Vagina (tissue), 2 donors: ENCODE measurements around the gene RABGAP1L. TPM values are rescaled to one million over a fixed set of nuclear protein-coding genes. Genes with fewer than 3 reads are reported as not detected.

ENCODE experiments used
- DNase-seq, 2 donors: peaks; one replicate each; pipeline ENCODE4 v3.0.0-alpha.2; 2017; ENCODE audit errors: extremely low spot score in 2 of 2
- H3K27ac ChIP-seq: fragments of 200-600 bp; sonication (generic); one replicate; pipeline ENCODE4 v1.5.1; 2019
- H3K27me3 ChIP-seq: fragments of 200-600 bp; sonication (generic); one replicate; pipeline ENCODE4 v1.5.1; 2019
- H3K36me3 ChIP-seq, 2 donors: fragments of 200-600 bp; sonication (generic); one replicate each; pipeline ENCODE4 v1.5.1; 2017 to 2019
- H3K4me1 ChIP-seq: fragments of 200-600 bp; sonication (generic); one replicate; pipeline ENCODE4 v1.5.1; 2019
- H3K4me3 ChIP-seq, 2 donors: fragments of 200-600 bp; sonication (generic); 1 replicate in 1 of 2; 2 replicates in 1 of 2; pipeline ENCODE4 v1.5.1; 2016 to 2019
- H3K9me3 ChIP-seq: fragments of 200-600 bp; sonication (generic); one replicate; pipeline ENCODE4 v1.5.1; 2019
- CTCF ChIP-seq, 3 experiments: fragments of 450-650 bp in 2 of 3; fragments of 200-600 bp in 1 of 3; sonication (generic) in 1 of 3; IDR thresholded peaks; one replicate each; pipeline ENCODE4 v1.5.1; 2017 to 2019; ENCODE audit warnings: antibody characterized with exemption in 3 of 3, mild to moderate bottlenecking in 2 of 3, moderate library complexity in 2 of 3
- POLR2A ChIP-seq, 2 donors: fragments of 450-650 bp; IDR thresholded peaks; one replicate each; pipeline ENCODE4 v1.6.1; 2017; ENCODE audit warnings: antibody characterized with exemption in 2 of 2, mild to moderate bottlenecking in 2 of 2, moderate library complexity in 2 of 2
- POLR2AphosphoS5 ChIP-seq, 2 donors: sonication (generic); formaldehyde crosslinking; IDR thresholded peaks; one replicate each; pipeline ENCODE4 v1.9.0; 2017; ENCODE audit warnings: antibody characterized with exemption in 2 of 2, mild to moderate bottlenecking in 2 of 2, low read depth in 1 of 2; ENCODE audit not compliant: insufficient read depth in 1 of 2
- intact Hi-C: fragments of 100-400 bp; cut with DNase I; formaldehyde crosslinking; loops from one replicate; pipeline ENCODE4 v1.15.1; 2023
- total RNA-seq: library from RNA; depleted of rRNA; stranded (reverse); fragments of >200 nt; gene quantifications from one replicate; pipeline ENCODE4 v1.2.3, GENCODE V29; 2016

RABGAP1L gene
- total RNA-seq, 1 donor from 2014 or later: 40.0 TPM

- no peaks in the 10 kb centered on the region for H3K9me3 ChIP-seq
- no peaks in the 10 kb centered on the region for H3K4me1 ChIP-seq
- no peaks in the 10 kb centered on the region for H3K27me3 ChIP-seq
- DNase-seq: no peak
- no peak overlapping the region for H3K4me3 ChIP-seq
- intact Hi-C loops: loop anchor here (10.0 kb wide), 1 partner anchor 478 kb away; no protein-coding TSS in a partner anchor
- H3K36me3 ChIP-seq: no peaks in the 10 kb centered on the region
- H3K27ac ChIP-seq: no peak overlapping the region
- TF ChIP-seq POLR2A (IDR thresholded peaks at IDR 0.05) (no peak), POLR2AphosphoS5 (IDR thresholded peaks at IDR 0.05; ENCODE audit: insufficient read depth in 1 of 2, low read depth in 1 of 2) (no peak), CTCF (IDR thresholded peaks at IDR 0.05) (no peak)
Measured at GRCh38 chr1:174266991-174267612, 107.8 kb downstream of the RABGAP1L start.

GRCh38 chr1:174269989-174270651 is 110.8 kb downstream of the RABGAP1L start:
- intact Hi-C loops: loop anchor here (10.0 kb wide), 1 partner anchor 475 kb away; no protein-coding TSS in a partner anchor
- no peak for DNase-seq
- TF ChIP-seq POLR2A (IDR thresholded peaks at IDR 0.05): no peak
- Histone ChIP-seq H3K9me3 (no peaks in the 10 kb centered on the region), H3K36me3 (no peaks in the 10 kb centered on the region), H3K27ac (no peak overlapping the region), H3K27me3 (no peaks in the 10 kb centered on the region), H3K4me3 (no peak overlapping the region), H3K4me1 (no peaks in the 10 kb centered on the region)

GRCh38 chr1:174273190-174273589 is 113.9 kb downstream of the RABGAP1L start:
- no peak for TF ChIP-seq POLR2A (IDR thresholded peaks at IDR 0.05)
- no peak for TF ChIP-seq CTCF (IDR thresholded peaks at IDR 0.05)
- no peak for TF ChIP-seq POLR2AphosphoS5 (IDR thresholded peaks at IDR 0.05; ENCODE audit: insufficient read depth in 1 of 2, low read depth in 1 of 2)
- no peaks in the 10 kb centered on the region for H3K4me1 ChIP-seq
- H3K4me3 ChIP-seq: no peak overlapping the region
- intact Hi-C loops: no loop called here
- H3K36me3 ChIP-seq: no peaks in the 10 kb centered on the region
- no peaks in the 10 kb centered on the region for H3K9me3 ChIP-seq
- DNase-seq: no peak
- H3K27me3 ChIP-seq: no peaks in the 10 kb centered on the region
- no peak overlapping the region for H3K27ac ChIP-seq

- intact Hi-C loops: no loop called here
- Histone ChIP-seq H3K27ac (no peak overlapping the region), H3K4me1 (no peaks in the 10 kb centered on the region), H3K27me3 (no peaks in the 10 kb centered on the region), H3K9me3 (no peaks in the 10 kb centered on the region), H3K36me3 (no peaks in the 10 kb centered on the region), H3K4me3 (no peak overlapping the region)
- DNase-seq: no peak
- TF ChIP-seq POLR2A (IDR thresholded peaks at IDR 0.05): no peak
- TF ChIP-seq POLR2AphosphoS5 (IDR thresholded peaks at IDR 0.05; ENCODE audit: insufficient read depth in 1 of 2, low read depth in 1 of 2): no peak
- no peak for TF ChIP-seq CTCF (IDR thresholded peaks at IDR 0.05)
Measured at GRCh38 chr1:174273776-174274175, 114.5 kb downstream of the RABGAP1L start.

- DNase-seq: no peak
- TF ChIP-seq POLR2AphosphoS5 (IDR thresholded peaks at IDR 0.05; ENCODE audit: insufficient read depth in 1 of 2, low read depth in 1 of 2): no peak
- no peak for TF ChIP-seq CTCF (IDR thresholded peaks at IDR 0.05)
- no peak for TF ChIP-seq POLR2A (IDR thresholded peaks at IDR 0.05)
- intact Hi-C loops: no loop called here
Measured at GRCh38 chr1:174274452-174274851, 115.1 kb downstream of the RABGAP1L start.

More at GRCh38 chr1:174274452-174274851, 115.1 kb downstream of the RABGAP1L start:
- Histone ChIP-seq H3K4me3 (no peak overlapping the region), H3K36me3 (no peaks in the 10 kb centered on the region), H3K4me1 (no peaks in the 10 kb centered on the region), H3K9me3 (no peaks in the 10 kb centered on the region), H3K27ac (no peak overlapping the region), H3K27me3 (no peaks in the 10 kb centered on the region)
